ENCODE data around the gene MED14. TPM values are rescaled to one million over a fixed set of nuclear protein-coding genes. Genes with fewer than 3 reads are reported as not detected.

The MED14 gene
- total and polyA plus RNA-seq, 2 of the 8 experiments (the other 6 are each of a cell fraction or from before 2014, with no cell fraction given): 79.7 to 117 TPM

DNA sequence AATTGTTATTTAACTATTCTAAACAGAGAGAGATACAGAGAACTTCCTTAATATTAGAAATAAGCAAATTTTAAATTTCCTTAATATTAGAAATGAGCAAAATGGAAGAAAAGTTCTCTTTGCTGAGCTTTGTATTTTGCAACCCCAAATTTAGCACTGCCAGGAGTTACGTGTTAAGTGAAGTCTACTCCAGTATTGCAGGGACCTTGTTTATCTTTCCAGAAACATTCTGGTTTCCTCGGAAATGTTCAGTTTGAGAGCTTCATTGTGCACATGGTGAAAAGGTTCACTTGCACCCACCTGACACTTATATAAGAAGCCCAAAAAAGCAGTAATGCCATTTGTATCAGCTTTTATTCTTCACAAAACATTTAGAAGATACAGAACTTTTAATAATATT lies 81.8 kb downstream of the MED14 start:
- Histone ChIP-seq H2BK5ac (ENCODE audit: low read depth, low read length) (no peak overlapping the region), H3K4ac (replicated peaks; ENCODE audit: insufficient read length, low read depth, low read length) (no peak overlapping the region), H4K20me1 (replicated peaks in 1 of 2; ENCODE audit: control insufficient read depth in 1 of 2, insufficient read depth in 2 of 2, low read length in 2 of 2) (no peaks in the 10 kb centered on the region), H2BK12ac (ENCODE audit: low read depth, low read length) (no peak overlapping the region), H3K79me1 (ENCODE audit: low read depth, low read length) (no peaks in the 10 kb centered on the region), H2AFZ (ENCODE audit: low read length) (no peak overlapping the region), H3K27ac (ENCODE audit: low read depth, low read length) (no peak overlapping the region), H4K5ac (ENCODE audit: insufficient read length, low read depth, low read length) (no peak overlapping the region), H3K23ac (ENCODE audit: insufficient read length) (no peak overlapping the region), H3K4me3 (ENCODE audit: extremely low read depth in 1 of 4, insufficient read depth in 2 of 4, low read depth in 3 of 4, low read length in 4 of 4) (no peak overlapping the region), H3K18ac (ENCODE audit: extremely low read depth, low read length) (no peak overlapping the region), H3K9me3 (ENCODE audit: insufficient read depth in 2 of 2, low read depth in 1 of 2, low read length in 1 of 2) (no peaks in the 10 kb centered on the region), H2AK5ac (ENCODE audit: low read depth, low read length) (no peak overlapping the region), H3K36me3 (ENCODE audit: control insufficient read depth in 2 of 4, insufficient read depth in 4 of 4, low read length in 3 of 4) (peaks cover 2 to 72% (median 22%) of the 10 kb centered on the region in 4 experiments; a peak in 7 of 8 replicates), H3K79me2 (ENCODE audit: control insufficient read depth in 1 of 2, insufficient read depth in 2 of 2, low read length in 2 of 2) (no peaks in the 10 kb centered on the region), H3K4me2 (ENCODE audit: insufficient read depth in 1 of 2, low read depth in 2 of 2, low read length in 2 of 2) (no peak overlapping the region), H3K23me2 (ENCODE audit: low read depth, low read length) (no peaks in the 10 kb centered on the region), H4K8ac (ENCODE audit: extremely low read depth, insufficient read depth, low read length) (no peak overlapping the region), H3K56ac (replicated peaks; ENCODE audit: insufficient read length, low read depth, low read length) (no peak overlapping the region), H4K91ac (replicated peaks; ENCODE audit: insufficient read length, low read length) (no peak overlapping the region), H3K14ac (ENCODE audit: insufficient read length) (no peak overlapping the region), H2BK20ac (ENCODE audit: low read length) (no peak overlapping the region), H3K27me3 (replicated peaks in 1 of 4; ENCODE audit: control insufficient read depth in 3 of 4, extremely low read depth in 1 of 4, insufficient read depth in 3 of 4, low read length in 3 of 4) (no peaks in the 10 kb centered on the region), H3K4me1 (replicated peaks in 1 of 4; ENCODE audit: control insufficient read depth in 3 of 4, insufficient read depth in 4 of 4, low read length in 3 of 4) (no peaks in the 10 kb centered on the region), H2BK15ac (ENCODE audit: low read length) (no peak overlapping the region), H3K9ac (replicated peaks in 1 of 4; ENCODE audit: extremely low read depth in 1 of 4, low read depth in 3 of 4, low read length in 3 of 4) (no peak overlapping the region), H2BK120ac (replicated peaks; ENCODE audit: low read depth, low read length) (no peak overlapping the region)
- CTCF ChIA-PET (ENCODE audit: partially characterized antibody): interaction anchor here (1.7 to 1.8 kb wide), 2 partner anchors 13 to 47 kb away, joined by 6 to 7 read pairs; no protein-coding TSS in a partner anchor
- POLR2A ChIA-PET (ENCODE audit: partially characterized antibody): no interaction called here
- no peak for TF ChIP-seq SP2 (IDR thresholded peaks at IDR 0.05; ENCODE audit: low read length)
- TF ChIP-seq SIN3A (conservative IDR thresholded peaks at IDR 0.05 in 1 of 2, IDR thresholded peaks at IDR 0.05 in 1 of 2; ENCODE audit: low read depth in 1 of 2, low read length in 2 of 2): no peak
- no peak for TF ChIP-seq JUND (IDR thresholded peaks at IDR 0.05; ENCODE audit: low read length)
- no peak for TF ChIP-seq FOSL1 (IDR thresholded peaks at IDR 0.05; ENCODE audit: insufficient read depth, low read depth, low read length)
- TF ChIP-seq CBX8 (IDR thresholded peaks at IDR 0.05; ENCODE audit: borderline replicate concordance, low read depth, low read length): no peak
- TF ChIP-seq EGR1 (IDR thresholded peaks at IDR 0.05; ENCODE audit: borderline replicate concordance, low read depth, low read length): no peak
- TF ChIP-seq TAF7 (optimal IDR thresholded peaks at IDR 0.05; ENCODE audit: borderline replicate concordance, low read depth, low read length): no peak
- no peak for TF ChIP-seq RBBP5 (IDR thresholded peaks at IDR 0.05; ENCODE audit: borderline replicate concordance, low read depth, low read length)
- no peak for TF ChIP-seq POU5F1 (IDR thresholded peaks at IDR 0.05; ENCODE audit: low read depth, low read length)
- TF ChIP-seq MAFK (IDR thresholded peaks at IDR 0.05; ENCODE audit: low read depth, low read length): no peak
- TF ChIP-seq, protein P1, sequence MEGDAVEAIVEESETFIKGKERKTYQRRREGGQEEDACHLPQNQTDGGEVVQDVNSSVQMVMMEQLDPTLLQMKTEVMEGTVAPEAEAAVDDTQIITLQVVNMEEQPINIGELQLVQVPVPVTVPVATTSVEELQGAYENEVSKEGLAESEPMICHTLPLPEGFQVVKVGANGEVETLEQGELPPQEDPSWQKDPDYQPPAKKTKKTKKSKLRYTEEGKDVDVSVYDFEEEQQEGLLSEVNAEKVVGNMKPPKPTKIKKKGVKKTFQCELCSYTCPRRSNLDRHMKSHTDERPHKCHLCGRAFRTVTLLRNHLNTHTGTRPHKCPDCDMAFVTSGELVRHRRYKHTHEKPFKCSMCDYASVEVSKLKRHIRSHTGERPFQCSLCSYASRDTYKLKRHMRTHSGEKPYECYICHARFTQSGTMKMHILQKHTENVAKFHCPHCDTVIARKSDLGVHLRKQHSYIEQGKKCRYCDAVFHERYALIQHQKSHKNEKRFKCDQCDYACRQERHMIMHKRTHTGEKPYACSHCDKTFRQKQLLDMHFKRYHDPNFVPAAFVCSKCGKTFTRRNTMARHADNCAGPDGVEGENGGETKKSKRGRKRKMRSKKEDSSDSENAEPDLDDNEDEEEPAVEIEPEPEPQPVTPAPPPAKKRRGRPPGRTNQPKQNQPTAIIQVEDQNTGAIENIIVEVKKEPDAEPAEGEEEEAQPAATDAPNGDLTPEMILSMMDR (IDR thresholded peaks at IDR 0.05; ENCODE audit: control extremely low read depth in 1 of 3, insufficient read depth in 1 of 3, low read depth in 1 of 3, low read length in 3 of 3): no peak
- WGBS, 2 experiments (ENCODE audit: extremely low coverage in 1 of 2, insufficient coverage in 1 of 2, insufficient read length in 1 of 2, insufficient replicate concordance in 2 of 2, low coverage in 1 of 2, low lambda C conversion rate in 2 of 2, missing lambda C conversion rate in 1 of 2): 90% methylated on average over 2 of the region's 2 CpGs; no CpG with 5 or more reads in 1 of the 2 experiments
- DNase-seq (ENCODE audit: low read depth in 1 of 2, low spot score in 2 of 2): no peak
- FAIRE-seq: no peak
